Left colon (tissue), 2 donors: ENCODE measurements around the gene TNS3. TPM values are rescaled to one million over a fixed set of nuclear protein-coding genes. Genes with fewer than 3 reads are reported as not detected.
"Not testable (repeated sequence)": the region's sequence is repeated elsewhere in the genome, so short reads cannot be mapped to it uniquely, and the experiment has no call there.

ENCODE experiments used
- ATAC-seq: fragments of 200-7000 bp; cut with Tn5 transposase; one replicate; pipeline ENCODE4 v1.9.1; 2020; ENCODE audit warnings: mild to moderate bottlenecking, moderate library complexity
- DNase-seq, 2 donors: peaks; one replicate each; pipeline ENCODE4 v3.0.0-alpha.2; 2020
- intact Hi-C, 2 donors: fragments of 100-400 bp; cut with DNase I in 1 of 2; cut with micrococcal nuclease in 1 of 2; formaldehyde crosslinking; loops; one replicate each; pipeline versions ENCODE4 v1.11.2 to v1.14.0; 2022; cut with DNase I, micrococcal nuclease
- total RNA-seq, 2 donors: library from RNA; stranded (reverse); fragmentation: NEBNext Ultra II Directional; extraction: Animal tissue kit (Norgen Biotek cat#: 25700); gene quantifications; one replicate each; pipeline ENCODE4 v1.2.1, GENCODE V29; 2021
- donor health status: DM: no; HTN: no; CAD: no.
- donor health status: DM: yes; HTN: yes; CAD: no.

Gene TNS3
- total RNA-seq, 2 donors from 2014 or later, result 56.9 to 62.3 TPM

DNA sequence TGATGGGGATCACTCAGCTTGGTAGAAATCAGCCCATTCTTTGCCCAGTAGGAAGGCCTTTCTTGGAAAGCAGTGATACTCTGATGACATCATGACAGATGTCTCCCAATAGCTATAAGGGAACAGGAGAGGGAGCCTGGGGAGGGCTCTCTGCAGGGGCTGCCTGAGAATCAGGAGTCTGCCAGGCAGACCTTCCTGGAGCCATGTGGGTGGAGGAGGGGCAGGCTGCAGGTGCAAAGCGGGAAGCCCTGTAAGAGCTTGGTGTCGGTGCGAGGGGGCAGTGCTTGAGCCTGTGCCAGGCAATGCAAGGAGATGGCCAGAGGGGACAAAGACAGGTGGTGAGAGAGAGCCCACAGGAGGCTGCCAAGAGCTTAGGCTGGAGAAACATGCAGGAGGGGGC, 5.0 kb upstream of the TNS3 start:
- no peak for ATAC-seq
- no peak for DNase-seq
- intact Hi-C loops, result no loop called here

DNA sequence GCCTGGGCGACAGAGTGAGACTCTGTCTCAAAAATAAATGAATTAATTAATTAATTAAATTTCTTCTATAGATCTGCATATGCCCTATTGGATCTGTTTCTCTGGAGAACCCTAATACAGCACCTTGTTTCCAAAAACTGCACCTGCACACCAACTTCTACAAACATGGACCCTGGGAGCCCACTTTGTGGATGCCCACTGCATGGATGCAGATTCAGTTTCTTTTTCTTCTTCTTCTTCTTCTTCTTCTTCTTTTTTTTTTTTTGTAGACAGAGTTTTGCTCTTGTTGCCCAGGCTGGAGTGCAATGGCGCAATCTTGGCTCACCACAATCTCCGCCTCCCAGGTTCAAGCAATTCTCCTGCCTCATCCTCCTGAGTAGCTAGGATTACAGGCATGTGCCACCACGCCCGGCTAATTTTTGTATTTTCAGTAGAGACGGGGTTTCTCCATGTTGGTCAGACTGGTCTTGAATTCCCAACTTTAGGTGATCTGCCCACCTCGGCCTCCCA, 4.3 kb upstream of the TNS3 start:
- ATAC-seq, intact Hi-C loops: not testable (repeated sequence)

DNA sequence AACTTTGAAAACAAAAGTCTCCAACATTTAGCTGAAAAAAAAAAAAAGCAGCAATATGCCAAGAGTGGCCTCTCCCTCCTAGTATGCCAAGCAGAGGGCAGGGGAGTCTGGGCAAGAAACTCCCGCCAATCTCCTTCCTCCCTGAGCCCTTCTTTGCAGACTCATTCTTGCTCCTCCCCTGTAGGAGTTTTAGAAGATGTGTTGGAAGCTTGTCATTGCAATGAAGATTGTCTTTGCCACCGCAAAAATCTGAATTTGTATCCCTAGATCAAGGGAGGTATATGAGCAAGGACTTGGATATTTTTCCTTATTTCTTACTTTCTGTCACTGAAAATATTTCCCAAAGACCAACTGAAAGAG, 2.6 kb upstream of the TNS3 start:
- DNase-seq (no peak), ATAC-seq (no peak)
- intact Hi-C loops, result no loop called here

More for the DNA sequence above, 4.3 kb upstream of the TNS3 start:
- not testable (repeated sequence) for DNase-seq

DNA sequence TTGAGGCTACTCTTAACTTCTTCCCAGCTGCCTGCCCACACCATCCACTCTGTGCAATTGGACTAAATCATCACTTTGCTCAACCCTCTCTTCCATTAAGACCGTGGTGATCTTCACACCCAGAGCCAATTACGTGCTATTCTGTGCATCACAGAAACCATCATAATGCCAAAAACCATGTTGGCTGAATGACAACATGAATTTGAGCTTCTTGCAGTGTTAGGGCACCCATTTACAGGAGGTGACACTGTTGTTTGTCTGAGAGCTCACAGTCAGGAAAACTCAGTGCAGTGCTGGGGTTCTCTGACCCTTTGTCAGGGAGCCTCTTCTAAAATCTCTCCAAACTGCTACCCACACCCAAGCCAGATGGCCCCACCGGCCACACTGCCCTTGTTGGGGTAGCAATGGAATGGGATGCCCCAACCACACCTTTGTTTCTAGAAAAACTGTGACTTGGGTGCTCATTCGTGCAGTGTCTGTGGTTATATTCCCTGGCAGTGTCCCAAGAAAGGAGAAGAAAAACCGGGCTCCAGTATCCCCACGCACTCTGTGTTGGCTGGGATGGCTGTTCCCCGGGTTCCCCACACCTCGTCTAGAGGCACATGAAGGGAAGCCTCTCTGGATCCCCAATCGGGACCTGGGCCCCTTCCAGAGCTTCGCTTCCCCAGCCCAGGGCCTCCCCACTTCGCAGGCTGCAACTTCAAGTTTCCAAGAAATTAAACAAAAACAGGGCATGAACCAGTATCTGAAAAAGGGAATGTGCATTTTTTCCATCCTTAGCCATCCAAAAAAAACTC, 2.0 kb upstream of the TNS3 start:
- DNase-seq (no peak), ATAC-seq (no peak)
- intact Hi-C loops, result no loop called here

DNA sequence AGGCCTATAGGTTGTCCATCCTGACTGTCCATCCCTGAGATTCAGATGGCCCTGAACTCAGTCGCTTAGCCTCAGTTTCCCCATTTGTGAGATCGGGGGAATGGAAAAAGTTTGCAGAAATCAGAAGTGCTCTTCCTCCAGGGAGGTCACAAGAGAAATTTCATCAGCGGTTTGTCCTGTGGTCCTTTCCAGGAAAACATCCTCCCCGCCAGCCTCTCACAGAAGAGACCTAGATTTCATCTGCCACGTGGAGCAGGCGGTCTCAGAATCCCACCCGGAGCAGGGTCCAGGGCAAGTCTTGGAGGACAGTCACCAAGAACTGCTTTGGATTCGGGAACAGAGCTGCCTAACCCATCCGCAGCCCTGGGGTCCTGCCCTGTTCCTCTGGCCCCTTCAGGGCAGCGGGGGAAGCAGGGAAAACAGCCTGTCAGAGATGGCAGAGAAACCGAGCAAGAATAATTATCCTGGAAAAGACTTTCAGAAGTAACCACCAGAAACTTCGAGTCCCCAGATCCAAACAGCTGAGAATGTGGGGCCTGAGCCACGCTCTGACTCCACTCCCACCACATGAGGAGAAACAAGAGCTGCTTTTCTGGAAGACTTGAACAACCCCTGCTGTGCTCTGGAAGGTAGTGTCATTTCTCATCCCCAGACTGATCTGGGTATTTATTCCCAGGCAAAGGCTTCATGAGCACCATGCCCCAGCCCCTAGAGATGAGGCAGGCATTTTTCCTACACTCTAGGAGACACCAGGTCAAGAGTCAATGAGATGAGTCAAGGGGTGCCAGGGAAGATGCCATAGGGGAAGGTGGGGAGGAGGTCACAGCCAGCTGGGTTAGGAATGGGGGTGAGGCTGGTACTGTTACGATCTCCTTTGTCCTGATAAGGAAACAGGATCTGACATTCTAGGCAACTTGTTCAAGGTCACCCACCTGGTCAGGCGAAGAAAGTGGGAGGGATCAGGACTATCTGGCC, 1.1 kb upstream of the TNS3 start:
- DNase-seq, result no peak
- ATAC-seq, result no peak
- intact Hi-C loops, result no loop called here

DNA sequence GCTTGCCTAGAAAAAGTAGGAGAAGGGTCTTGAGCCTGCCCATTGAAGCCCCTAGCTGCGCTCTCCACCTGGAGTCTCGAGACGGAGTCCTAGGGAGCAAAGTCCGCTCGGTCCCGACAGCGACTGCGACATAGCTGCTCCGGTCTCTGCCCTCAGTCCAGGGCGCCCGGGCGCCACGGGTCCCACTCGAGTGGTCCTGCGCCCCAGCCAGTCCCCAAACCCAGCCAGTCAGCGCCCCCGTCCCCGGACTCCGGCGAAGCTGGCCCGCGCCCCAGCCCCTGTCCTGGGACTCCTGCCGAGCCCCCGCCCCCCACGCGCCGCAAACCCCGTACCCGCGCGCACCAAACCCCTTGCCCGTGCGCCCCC, 490 bp downstream of the TNS3 start:
- DNase-seq, result peak; percentile 58 to 74
- intact Hi-C loops, result no loop called here

DNA sequence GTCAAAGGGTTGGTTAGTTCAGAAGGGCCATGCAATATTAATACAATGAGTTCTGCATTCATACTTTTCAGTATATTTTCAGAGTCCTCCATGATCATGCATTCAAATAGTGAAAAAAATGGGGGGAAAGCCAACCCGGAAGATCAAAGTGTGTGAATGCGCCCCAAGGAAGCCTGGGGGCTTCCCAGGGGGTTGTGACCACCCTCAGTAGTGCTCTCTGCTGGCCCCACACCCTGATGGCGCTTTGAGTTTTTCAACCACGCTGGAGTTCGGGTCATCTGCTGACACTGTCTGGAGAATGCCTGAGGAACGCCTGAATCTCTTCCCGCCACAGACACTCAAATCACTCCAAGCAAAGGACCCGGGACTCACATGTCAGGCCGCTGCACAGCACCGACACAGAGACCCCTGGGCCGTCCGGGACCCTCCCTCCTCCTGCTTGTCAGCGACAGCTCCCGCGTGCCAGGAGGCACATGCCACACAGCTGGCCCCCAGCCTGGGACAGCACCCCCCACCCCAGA, 1.0 kb downstream of the TNS3 start:
- DNase-seq, result peak in 1 of 2 donors; percentile 44
- peak; percentile 15 for ATAC-seq
- intact Hi-C loops, result no loop called here

More for the DNA sequence above, 490 bp downstream of the TNS3 start:
- ATAC-seq, result peak; percentile 72

DNA sequence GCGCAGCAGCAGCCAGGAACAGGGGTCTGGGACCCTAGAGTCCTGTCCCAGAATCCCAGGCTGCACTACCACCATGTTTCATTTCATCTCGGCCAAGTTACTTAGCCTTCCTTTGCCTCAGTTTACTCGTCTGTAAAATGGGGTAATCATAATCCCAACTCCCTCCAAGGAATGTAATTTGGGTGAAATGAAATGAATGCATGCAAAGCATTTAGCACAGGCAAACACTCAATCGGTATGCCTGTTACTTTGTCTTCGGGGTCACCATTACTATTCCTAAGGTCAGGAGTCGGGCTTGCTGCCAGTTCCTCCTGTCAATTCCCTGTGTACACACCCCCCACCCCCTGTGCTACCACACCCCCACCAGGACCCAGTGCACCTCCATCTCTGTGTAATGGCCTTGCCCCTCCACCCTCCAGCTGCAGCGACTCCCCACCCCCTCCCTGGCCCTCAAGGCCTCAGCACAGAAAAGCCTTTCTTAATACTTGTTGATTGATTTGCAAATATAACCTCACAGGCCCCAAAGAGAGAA, 1.7 kb downstream of the TNS3 start:
- intact Hi-C loops, result no loop called here
- peak; percentile 69 to 73 for DNase-seq
- peak; percentile 45 for ATAC-seq

DNA sequence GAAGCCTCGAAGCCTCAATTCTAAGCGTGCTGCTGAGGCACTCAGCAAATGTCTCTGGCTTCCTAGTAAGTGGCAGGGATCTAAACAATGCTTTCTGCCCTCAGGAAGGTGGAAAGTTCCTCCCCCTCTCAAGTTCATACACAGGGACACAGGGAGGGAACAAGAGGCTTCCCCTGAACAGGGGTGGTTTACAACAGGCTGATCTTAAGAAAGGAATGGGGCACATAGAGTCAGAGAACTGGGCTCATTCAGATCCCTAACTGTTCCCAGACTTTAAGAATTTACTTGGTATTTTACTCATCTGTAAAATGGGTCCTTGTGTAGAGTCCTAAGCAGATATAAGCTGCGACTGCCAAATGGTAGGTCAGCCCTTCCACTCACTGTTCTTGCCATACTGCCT, 2.5 kb downstream of the TNS3 start:
- DNase-seq (no peak), ATAC-seq (no peak)
- intact Hi-C loops, result loop anchor here in 1 of 2 donors (10.0 kb wide), 1 partner anchor 125 kb away; no protein-coding TSS in a partner anchor

DNA sequence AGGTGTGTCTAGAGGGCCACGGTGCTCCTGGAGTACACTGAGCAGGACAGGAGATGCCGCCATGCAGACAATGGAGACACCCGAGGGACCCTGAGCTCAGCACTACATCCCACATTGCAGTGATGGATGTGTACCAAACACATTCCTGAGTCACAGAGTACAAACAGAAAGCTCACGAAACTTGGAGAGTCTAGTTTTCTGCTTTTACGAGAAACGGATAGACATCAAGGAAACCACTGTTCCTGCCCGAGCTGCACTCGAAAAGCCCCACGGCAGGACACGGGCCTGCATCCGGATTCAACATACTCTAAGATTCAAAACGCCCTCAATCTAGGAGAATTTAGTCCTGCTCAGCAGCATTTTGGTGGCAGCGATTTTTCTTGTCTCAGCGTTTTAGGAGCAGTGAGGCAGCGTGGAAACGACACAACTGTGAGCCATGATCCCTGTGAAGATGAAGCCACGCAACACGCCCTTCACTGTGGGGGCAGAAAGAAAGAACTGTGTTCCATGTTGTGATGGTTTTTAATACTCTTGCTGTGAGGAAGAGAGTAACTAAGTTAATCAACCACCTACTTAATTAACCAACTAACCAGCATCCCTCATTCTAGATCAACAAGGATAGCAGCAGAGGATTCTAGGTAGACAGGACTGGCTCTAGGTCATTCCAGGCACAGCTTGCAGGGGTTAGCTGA, 3.2 kb downstream of the TNS3 start:
- intact Hi-C loops, result loop anchor here in 1 of 2 donors (10.0 kb wide), 1 partner anchor 124 kb away; no protein-coding TSS in a partner anchor
- no peak for ATAC-seq
- DNase-seq, result no peak

DNA sequence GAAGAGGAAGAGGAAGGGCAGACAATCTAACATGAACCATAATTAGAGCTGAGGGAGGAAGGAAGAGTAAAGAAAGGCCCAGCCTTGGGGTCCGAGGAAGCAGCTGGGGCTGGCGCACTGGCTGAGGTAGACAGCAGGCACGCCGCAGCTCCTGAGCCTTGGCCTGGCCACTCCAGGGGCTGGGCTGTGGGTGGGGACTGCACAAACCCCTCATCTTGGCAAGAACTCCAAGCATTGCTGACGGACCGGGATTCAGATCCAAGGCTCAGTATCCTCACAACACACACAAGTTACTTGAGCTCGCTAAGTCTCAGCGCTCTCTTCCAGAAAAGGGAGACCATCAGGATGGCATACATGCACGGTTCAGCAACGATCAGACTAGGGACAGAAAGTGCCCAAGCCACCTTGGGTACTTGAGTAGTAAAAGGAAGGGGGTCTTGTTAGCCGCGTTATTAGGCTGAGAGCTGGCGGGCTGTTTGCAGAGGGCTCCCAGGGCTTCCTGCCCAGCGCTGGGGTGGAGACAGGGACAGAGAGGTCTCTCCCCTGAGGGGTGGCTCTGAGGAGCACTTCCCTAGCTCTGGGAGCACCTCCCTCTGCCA, 4.5 kb downstream of the TNS3 start:
- DNase-seq, result no peak
- intact Hi-C loops, result loop anchor here in 1 of 2 donors (10.0 kb wide), 1 partner anchor 123 kb away; no protein-coding TSS in a partner anchor

DNA sequence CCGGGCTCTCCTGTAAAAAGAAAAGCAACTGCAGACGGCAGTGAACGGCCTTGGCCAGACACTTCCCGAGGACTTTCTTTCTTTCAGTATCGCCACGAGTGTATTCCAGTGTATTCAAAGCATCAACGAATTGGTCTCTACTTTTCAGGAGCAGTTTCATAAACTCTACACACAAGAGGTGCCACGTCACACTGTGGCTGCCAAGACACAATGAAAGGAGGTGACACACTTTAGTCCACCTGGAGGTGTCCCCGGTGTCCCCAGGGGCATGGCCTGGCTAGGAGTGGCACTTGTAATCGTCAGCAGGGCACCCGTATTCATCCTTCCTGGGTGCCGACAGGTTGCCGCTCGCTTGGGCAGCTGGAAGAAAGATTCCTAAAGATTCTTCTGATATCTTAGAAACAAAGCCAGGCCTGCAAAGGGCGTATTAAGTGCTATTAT, 5.0 kb downstream of the TNS3 start:
- DNase-seq (no peak), ATAC-seq (no peak)
- intact Hi-C loops, result loop anchor here in 1 of 2 donors (10.0 kb wide), 1 partner anchor 122 kb away; no protein-coding TSS in a partner anchor

More for the DNA sequence above, 4.5 kb downstream of the TNS3 start:
- no peak for ATAC-seq

DNA sequence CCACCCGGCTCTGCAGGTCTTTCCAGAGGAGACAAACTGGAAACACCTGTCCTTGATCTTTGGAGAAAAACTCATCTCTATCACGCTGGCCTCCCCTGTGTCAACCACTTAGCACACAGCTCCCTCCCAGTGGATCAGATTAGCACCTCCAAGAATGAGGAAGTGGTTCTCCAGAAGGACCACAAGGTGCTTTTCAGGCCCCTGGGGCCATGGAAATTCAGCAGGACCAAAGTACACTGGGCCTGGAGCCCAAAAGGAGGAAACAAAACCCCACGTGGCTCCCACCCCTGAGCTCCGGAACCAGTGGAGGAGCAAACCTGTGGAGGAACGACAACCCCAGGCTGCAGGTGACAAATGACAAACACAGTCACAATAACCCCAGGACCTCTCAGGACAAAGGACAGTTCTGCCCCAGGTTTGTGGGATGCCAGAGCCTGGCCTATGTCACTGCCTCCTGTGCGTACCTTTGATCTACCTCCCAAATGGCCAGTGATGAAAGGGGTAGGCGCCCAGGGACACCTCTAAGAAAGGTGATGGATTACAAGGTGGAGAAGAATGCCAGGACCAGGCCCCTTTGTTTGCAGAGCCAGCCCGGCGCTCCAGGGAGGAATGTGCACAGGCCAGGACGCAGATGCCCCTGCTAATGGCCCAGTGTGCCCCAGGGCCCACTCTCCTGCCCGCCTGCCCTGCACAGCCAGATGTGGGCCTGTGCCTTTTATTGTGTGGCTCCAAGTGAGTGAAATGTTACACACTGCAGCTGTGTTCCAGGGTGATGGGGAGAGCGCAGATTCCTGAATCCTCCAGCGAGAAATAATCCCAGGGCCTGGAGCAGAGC, 5.7 kb downstream of the TNS3 start:
- peak; percentile 71 to 84 for DNase-seq
- intact Hi-C loops, result loop anchor here in 1 of 2 donors (10.0 kb wide), 1 partner anchor 121 kb away; no protein-coding TSS in a partner anchor
- peak; percentile 58 for ATAC-seq

DNA sequence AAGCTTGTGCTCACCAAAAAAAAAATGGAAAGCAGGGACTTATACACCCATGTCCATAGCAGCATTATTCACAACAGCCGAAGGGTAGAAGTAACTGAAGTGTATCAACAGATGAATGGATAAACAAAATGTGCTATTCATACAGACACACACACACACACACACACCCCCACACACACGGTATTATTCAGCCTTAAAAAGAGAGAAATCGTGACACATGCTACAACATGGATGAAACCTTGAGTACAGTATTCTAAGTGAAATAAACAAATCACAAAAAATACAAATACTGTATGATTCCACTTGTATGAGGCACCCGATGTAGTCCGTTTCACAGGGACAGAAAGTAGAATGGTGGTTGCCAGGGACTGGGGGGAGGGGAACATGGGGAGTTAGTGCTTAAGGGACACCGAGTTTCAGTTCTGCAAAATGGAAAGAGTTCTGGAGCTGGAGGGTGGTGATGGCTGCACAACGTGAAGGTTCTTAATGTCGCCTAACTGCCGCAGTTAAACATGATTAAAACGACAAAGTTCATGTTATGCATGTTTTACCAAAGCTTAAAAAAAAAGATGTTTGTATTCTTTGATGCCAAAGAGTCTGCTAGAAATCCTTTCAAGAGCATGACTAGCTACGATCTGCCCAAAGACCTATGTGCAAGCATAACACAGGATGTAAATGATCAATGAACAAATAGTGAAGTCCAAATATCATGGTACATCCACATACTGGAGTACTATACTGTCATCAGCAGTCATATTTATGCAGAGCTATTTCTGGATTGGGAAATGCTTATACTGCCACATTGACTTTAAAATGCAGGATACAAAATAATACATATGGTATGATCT, 7.2 kb downstream of the TNS3 start:
- DNase-seq (peak; percentile 63 to 65), ATAC-seq (no peak)
- intact Hi-C loops, result loop anchor here in 1 of 2 donors (10.0 kb wide), 1 partner anchor 120 kb away; no protein-coding TSS in a partner anchor

DNA sequence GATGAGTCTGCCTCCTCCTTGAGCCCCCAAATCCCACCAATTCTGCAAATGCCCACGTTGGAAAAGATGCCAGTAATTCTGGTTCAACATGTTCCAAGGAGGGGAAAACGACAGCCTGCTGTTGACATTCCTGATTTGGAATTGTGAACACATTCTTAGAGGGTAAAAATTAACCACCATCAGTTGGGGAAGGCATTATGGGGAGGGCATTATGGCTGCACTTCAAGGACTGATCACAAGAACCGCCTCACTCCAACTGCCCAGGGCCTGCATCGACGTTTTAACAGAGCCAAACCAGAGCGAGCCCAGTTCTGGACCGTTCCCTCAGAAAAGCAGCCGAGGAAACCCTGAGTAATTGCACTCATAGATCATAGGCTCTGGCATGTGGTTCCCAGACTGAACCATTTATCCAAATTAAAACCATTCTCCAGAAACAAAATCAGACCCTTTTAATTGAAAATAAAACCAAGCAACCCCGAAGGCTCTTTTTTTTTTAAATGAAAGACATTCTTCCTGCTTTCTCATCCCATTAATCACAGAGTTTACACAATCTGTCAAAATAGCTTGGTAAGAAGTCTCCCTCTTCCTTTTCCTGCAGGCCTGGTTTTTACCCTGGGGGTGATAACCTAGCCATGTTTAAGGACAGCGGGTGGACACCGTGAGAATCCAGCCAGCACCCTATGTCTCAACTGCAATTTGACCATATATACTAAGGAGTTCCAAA, 8.0 kb downstream of the TNS3 start:
- DNase-seq (no peak), ATAC-seq (peak; percentile 20)
- intact Hi-C loops, result loop anchor here in 1 of 2 donors (10.0 kb wide), 1 partner anchor 119 kb away; no protein-coding TSS in a partner anchor
